ENCODE measurements around the gene FAM216B.
"Not testable (repeated sequence)": the region's sequence is repeated elsewhere in the genome, so short reads cannot be mapped to it uniquely, and the experiment has no call there.

Gene FAM216B

GRCh38 chr13:42781352-42781751 is at the start of gene FAM216B:
Gene FAM216B (plus strand): TSS chr13:42781584. CDS start chr13:42784068, 2,484 bp downstream.
- DNase-seq (ENCODE audit: low read depth) = no peak

DNA sequence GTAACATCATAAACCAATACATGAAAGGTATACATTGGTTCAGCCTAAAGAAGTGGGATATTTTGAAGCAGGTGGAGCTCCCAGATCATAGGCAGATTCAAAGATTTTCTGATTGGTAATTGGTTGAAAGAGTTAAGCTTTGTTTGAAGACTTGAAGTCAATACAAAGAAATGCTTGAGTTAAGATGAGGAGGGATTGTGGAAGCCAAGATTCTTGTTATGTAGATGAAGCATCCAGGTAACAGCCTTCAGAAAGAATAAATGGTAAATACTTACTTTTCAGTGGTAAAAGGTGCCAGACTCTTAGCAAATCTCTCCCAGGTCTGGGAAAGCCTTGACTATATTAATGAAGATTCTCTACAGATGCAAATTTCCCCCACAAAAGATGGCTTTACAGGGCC is 49.3 kb upstream of the FAM216B start:
- DNase-seq (ENCODE audit: low read depth) = no peak

DNA sequence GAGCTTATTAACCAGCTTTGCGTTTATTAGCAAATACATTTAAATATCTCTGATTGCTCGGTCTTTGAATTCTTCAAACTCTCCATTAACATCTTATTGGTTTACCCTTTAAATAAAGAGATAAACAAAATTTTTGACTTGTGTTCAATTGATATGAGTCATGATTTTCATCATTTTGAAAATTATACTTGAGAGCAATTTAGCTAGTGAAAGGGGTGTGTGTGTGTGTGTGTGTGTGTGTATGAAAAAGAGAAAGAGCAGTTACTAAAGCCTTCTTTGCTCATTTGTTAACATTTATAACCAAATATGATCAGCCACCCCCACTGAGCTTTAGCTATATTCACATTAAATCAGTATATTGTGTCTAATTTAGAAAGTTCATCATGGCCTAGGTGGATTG is 48.3 kb upstream of the FAM216B start:
- no peak for DNase-seq (ENCODE audit: low read depth)

- no peak for DNase-seq (ENCODE audit: low read depth)
These were observed 46.4 kb upstream of the FAM216B start for GRCh38 chr13:42735010-42735409.

DNA sequence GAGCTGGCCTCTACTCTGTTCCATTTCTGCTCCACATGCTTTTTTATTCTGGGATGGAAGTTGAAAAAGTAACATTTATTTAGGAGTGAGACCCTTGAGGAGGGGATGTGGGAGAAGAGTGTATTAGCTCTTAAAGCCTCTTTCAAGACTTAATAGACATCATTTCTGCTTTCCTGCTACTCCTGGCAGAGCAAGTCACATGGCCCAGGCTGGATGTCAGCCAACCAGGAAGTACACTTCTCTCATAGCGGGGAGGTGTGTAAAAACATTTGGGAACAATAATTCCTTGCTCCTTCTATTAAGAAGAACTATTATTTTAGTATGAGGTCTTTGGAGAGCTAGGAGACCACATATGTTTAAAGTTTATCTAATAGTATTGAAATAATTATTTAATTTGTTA is 40.6 kb upstream of the FAM216B start:
- no peak for DNase-seq (ENCODE audit: low read depth)

DNA sequence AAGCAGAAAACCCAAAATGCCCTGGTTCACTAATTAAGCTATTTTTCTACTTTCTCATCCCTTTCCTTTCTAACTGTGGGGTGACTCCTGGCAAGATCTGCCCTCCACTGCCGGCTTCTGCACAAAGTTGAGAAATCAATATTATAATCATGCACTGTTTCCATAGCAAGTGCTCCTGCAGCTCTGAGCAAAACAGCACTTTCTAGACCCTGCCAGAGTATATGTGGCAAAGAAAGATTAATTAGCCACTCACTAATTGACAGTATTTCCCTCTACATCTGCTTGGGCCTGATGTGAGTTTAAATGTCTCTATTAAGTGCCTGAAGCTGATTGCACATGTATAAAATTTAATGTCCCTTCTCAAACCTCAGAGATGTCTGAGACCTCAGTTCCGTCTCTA is 39.5 kb upstream of the FAM216B start:
- no peak for DNase-seq (ENCODE audit: low read depth)

DNA sequence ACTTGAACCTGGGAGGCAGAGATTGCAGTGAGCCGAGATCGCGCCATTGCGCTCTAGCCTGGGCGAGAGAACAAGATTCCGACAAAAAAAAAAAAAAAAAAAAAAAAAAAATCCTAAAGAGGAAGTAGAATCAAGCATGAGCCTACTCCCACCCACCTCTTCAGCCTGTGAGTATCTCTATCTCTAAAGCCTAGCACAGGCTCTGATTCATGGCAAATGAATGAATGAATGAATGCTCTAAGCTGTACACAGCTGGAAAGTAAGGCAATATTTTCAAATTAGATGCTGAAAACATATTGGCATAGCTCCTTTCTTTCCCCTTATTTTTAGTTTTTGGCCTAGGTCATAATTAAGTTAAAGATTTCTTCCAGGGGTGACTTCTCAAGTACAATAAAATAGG is 35.7 kb upstream of the FAM216B start:
- no peak for DNase-seq (ENCODE audit: low read depth)

- DNase-seq (ENCODE audit: low read depth) = no peak
These were observed 34.5 kb upstream of the FAM216B start for GRCh38 chr13:42746866-42747265.

GRCh38 chr13:42747399-42747873 is 33.9 kb upstream of the FAM216B start:
- DNase-seq (ENCODE audit: low read depth) = no peak

GRCh38 chr13:42750794-42751193 is 30.6 kb upstream of the FAM216B start:
- DNase-seq (ENCODE audit: low read depth) = no peak

- DNase-seq (ENCODE audit: low read depth) = no peak
These were observed 29.7 kb upstream of the FAM216B start for GRCh38 chr13:42751693-42752092.

DNA sequence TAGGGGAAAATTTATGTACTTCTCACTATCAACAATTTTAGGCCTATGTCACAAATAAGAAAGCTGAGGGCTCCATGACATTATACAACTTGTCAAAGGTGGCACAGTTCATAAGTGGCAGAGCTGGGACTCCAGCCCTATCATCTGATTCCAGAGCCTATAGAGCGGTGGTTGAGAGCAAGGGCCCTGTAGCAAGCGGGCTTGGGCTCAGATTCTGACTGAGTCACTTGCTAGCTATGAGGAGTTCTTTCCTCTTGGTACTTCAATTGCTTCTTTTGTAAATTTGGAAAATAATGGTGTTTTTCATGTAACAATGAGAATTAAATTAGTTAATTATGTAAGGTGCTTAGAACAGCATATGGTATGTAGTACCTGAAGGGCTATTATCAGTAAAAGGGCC is 28.7 kb upstream of the FAM216B start:
- DNase-seq (ENCODE audit: low read depth) = no peak

DNA sequence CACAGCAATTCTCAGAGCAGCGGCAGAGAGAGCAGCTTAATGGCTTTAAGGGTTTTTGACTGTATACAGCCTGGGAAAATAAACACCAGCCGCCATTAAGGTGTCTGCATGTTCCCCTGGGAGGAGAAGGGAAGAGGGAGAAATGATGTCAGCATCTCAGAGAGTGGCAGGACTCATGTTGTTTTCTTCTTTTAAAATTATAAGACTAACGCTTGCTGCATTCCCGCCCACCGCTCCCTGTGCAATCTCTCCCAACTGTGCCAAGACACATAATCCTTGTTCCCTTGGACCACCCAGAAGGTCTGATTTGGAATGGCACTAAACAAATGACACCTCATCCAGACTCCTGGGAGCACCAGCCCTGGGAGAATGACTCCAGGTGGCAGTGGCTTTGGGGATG is 27.7 kb upstream of the FAM216B start:
- no peak for DNase-seq (ENCODE audit: low read depth)

DNA sequence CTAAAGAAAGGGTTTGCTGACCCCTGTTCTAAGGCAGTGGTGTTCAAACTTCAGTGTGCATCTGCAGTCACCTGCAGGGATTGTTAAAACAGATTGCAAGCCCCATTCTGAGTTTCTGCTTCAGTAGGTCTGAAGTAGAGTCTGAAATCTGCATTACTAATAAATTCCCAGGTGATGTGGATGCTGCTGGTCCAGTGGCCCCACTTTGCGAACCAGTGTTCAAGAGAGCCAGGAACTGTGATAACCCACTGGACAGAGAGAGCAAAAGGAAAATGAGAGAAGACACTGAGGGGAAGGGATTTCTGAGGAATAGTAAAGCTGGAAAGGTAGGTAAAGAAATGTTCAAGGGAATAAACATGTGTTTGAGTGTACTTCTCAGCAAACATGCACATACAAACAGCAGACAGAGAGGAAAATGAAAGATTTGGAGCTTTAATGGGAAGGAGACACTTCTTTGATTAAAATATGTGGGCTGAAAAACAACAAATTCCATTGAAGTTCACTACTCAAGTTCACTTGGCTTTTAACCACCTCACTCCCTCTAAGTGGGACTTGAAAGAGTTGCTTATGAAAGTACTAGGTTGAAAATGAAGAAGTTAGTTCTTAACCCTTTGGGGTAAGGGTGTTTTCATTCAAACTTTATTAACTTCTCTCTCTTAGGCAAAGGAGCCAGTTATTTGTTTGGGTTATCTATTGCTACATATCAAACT is 26.4 kb upstream of the FAM216B start:
- no peak for DNase-seq (ENCODE audit: low read depth)

- DNase-seq (ENCODE audit: low read depth) = no peak
These were observed 23.5 kb upstream of the FAM216B start for GRCh38 chr13:42757678-42758420.

- DNase-seq (ENCODE audit: low read depth) = no peak
These were observed 22.9 kb upstream of the FAM216B start for GRCh38 chr13:42758515-42758914.

DNA sequence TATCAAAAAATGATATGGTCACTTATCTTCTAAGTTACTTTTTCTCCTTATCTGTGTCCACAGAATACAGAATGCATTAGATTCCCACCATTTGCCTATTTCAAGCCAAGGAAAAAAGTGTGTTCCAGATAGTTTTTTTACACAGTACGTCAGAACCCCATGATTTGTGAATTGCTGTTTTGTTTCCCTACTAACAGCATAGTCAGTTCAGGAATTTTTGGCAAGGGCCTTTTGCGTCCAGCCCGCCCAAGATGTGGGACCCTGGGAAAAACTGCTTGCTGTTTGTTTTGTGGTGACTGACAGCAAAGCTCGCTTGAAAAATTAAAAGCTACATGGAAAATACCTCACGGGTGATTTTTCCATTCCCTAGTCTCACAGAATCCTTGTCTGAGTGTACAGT is 20.4 kb upstream of the FAM216B start:
- DNase-seq (ENCODE audit: low read depth) = no peak

DNA sequence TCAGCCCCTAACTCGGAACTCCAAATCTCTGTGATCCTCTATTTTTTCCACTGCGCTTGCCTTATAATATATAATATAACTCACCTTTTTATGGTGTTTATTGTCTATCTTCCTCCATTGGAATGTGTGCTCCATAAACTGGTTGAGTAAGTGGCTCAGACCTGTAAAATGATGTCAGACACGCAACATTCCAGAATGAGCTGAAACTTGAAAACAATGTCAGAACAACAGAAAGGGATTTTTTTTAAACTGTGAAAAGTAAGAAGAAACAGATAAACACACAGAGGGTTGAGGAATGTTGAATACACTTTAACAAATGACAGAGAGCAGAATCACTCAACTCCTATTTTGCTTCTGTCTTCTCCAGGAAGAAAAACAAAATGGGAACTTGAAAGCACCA is 19.1 kb upstream of the FAM216B start:
- DNase-seq (ENCODE audit: low read depth) = no peak

GRCh38 chr13:42762917-42763316 is 18.5 kb upstream of the FAM216B start:
- DNase-seq (ENCODE audit: low read depth) = no peak

DNA sequence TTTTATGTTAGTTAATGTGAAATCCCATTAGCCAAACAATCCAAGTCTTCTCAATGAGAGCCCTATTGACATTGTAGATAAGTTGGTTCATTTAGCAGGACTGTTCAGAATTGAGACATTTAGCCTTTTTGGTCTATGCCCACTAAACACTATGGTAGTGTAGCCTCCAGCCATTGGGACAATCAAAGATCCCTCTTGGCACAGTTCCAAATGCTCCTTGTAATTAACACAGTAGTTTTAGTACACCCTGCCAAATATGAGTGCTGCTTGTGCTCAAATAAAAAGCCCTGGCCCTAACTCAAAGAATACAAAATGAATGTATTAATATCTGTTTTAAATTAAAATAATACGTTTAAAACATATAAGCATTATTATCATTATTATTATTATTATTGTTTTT is 15.4 kb upstream of the FAM216B start:
- no peak for DNase-seq (ENCODE audit: low read depth)

DNA sequence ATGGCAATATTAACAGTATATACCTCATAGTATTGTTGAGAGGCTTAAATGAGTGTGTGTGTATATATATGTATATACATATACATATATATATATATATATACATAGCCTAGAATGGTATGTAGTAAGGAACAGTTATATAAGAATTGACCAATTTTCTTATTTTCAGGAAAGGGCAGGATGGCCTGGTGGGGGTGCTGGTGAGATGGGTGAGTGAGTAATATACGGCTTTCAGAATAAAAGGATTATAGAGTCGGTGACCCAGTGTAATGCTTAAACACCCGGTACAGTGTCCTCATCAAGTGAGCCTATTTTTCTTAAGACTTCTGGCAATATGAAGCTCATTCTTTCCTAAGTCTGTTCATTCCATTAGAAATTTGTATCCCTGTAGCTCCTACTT is 11.7 kb upstream of the FAM216B start:
- DNase-seq (ENCODE audit: low read depth) = no peak

- DNase-seq (ENCODE audit: low read depth) = not testable (repeated sequence)
These were observed 4.8 kb upstream of the FAM216B start for GRCh38 chr13:42776558-42776957.

DNA sequence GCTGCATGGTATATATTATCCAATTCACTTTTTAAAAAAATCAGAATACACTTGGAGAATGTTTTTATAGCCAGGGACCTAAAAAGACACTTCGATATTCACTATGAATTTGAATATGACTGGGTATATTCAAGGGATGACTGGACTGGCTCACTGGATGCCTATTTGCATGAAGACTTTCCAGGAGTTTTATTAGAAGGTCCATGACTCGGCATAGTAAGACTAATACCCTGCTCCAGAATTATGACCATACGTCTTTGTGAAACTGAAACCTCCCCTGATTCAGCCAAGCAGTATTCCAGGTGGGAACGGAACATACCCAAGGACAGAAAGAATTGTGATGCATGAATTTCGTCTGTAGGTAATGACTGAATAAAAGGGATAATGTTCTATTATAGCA is 3.9 kb upstream of the FAM216B start:
- DNase-seq (ENCODE audit: low read depth) = no peak

GRCh38 chr13:42780044-42780443 is 1.3 kb upstream of the FAM216B start:
- no peak for DNase-seq (ENCODE audit: low read depth)
